T-helper 17 cell (primary cell): ENCODE measurements around the gene BPIFB2. TPM values are rescaled to one million over a fixed set of nuclear protein-coding genes. Genes with fewer than 3 reads are reported as not detected.
"Not testable (repeated sequence)": the region's sequence is repeated elsewhere in the genome, so short reads cannot be mapped to it uniquely, and the experiment has no call there.

Source experiments
- ATAC-seq: fragments of 150-1000 bp; cut with Tn5 transposase; 2 replicates; pipeline ENCODE4 v1.10.0; 2021; ENCODE audit warnings: mild to moderate bottlenecking, moderate library complexity
- DNase-seq, 3 donors: peaks; one replicate each; pipeline versions ENCODE4 v3.0.0 to v3.0.0-alpha.2; 2020 to 2021
- H3K9me3 ChIP-seq: one replicate; pipeline ENCODE4 v1.7.0; 2013; ENCODE audit warnings: low read length, mild to moderate bottlenecking; ENCODE audit not compliant: control insufficient read depth, poor library complexity, severe bottlenecking
- H3K27ac Mint-ChIP-seq: one replicate; pipeline ENCODE4 v1.8.0; 2022; ENCODE audit warnings: mild to moderate bottlenecking, moderate library complexity, mixed read lengths
- H3K27me3 Mint-ChIP-seq: one replicate; pipeline ENCODE4 v1.8.0; 2022; ENCODE audit warnings: mixed read lengths
- H3K36me3 Mint-ChIP-seq: one replicate; pipeline ENCODE4 v1.8.0; 2022; ENCODE audit warnings: low read depth, mixed read lengths
- H3K4me1 Mint-ChIP-seq: one replicate; pipeline ENCODE4 v1.8.0; 2022; ENCODE audit warnings: mild to moderate bottlenecking, mixed read lengths
- H3K4me3 Mint-ChIP-seq: one replicate; pipeline ENCODE4 v1.8.0; 2022; ENCODE audit warnings: mild to moderate bottlenecking, moderate library complexity, mixed read lengths
- total RNA-seq, 4 donors: library from RNA in 2 of 4; stranded (reverse) in 2 of 4; gene quantifications; one replicate each; pipeline ENCODE4 v1.2.3 and lab custom pipeline; 2022 to 2026

BPIFB2 gene
- not detected for total RNA-seq
- total RNA-seq (lab: John Stamatoyannopoulos, UW) = 0 reads per million in 2 donors

- DNase-seq = no peak
- H3K9me3 ChIP-seq = no peaks in the 10 kb centered on the region
- H3K27me3 Mint-ChIP-seq = no peaks in the 10 kb centered on the region
- peak within 1 kb of the TSS; percentile 12 for H3K27ac Mint-ChIP-seq
- H3K4me3 Mint-ChIP-seq = no peak within 1 kb of the TSS
- ATAC-seq = no peak
- H3K4me1 Mint-ChIP-seq = peaks cover 5% of the 10 kb centered on the region
- no peaks in the 10 kb centered on the region for H3K36me3 Mint-ChIP-seq
Measured at GRCh38 chr20:33007376-33008335, at the start of gene BPIFB2. Gene BPIFB2 (plus strand): TSS chr20:33007704. CDS start chr20:33008575, 871 bp downstream.

GRCh38 chr20:32958574-32958973 is 48.9 kb upstream of the BPIFB2 start:
- H3K36me3 Mint-ChIP-seq = peaks cover 3% of the 10 kb centered on the region
- DNase-seq (no peak), ATAC-seq (no peak)
- peaks cover 8% of the 10 kb centered on the region for H3K9me3 ChIP-seq
- H3K27me3 Mint-ChIP-seq = no peaks in the 10 kb centered on the region
- peaks cover 17% of the 10 kb centered on the region for H3K4me1 Mint-ChIP-seq
- no peak overlapping the region for H3K27ac Mint-ChIP-seq
- H3K4me3 Mint-ChIP-seq = no peak overlapping the region

GRCh38 chr20:32959351-32960221 is 47.9 kb upstream of the BPIFB2 start:
- Mint-ChIP-seq H3K4me3 (no peak overlapping the region), H3K36me3 (peaks cover 3% of the 10 kb centered on the region), H3K27me3 (no peaks in the 10 kb centered on the region), H3K27ac (no peak overlapping the region), H3K4me1 (peaks cover 22% of the 10 kb centered on the region)
- ATAC-seq = no peak
- H3K9me3 ChIP-seq = peaks cover 8% of the 10 kb centered on the region
- no peak for DNase-seq

DNA sequence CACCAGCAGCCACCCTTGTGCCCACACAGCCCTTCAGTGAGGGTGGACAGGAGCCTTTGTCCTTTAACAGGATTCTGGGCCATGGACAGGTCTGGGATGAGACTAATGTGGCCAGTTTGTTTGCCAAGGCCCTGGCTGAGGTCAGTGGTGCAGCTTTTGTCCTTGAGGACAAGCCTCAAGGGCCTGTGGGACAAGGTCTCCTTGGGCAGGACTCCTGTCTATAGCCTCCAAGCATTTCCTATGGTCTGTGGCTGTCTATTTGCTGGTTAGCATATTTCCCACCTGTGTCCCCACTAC is 47.3 kb upstream of the BPIFB2 start:
- no peak for ATAC-seq
- DNase-seq = no peak
- Mint-ChIP-seq H3K27me3 (no peaks in the 10 kb centered on the region), H3K36me3 (peaks cover 3% of the 10 kb centered on the region), H3K4me1 (peaks cover 24% of the 10 kb centered on the region), H3K27ac (no peak overlapping the region), H3K4me3 (no peak overlapping the region)
- peaks cover 8% of the 10 kb centered on the region for H3K9me3 ChIP-seq

- Mint-ChIP-seq H3K27ac (no peak overlapping the region), H3K4me1 (peaks cover 28% of the 10 kb centered on the region), H3K27me3 (no peaks in the 10 kb centered on the region), H3K4me3 (no peak overlapping the region), H3K36me3 (peaks cover 3% of the 10 kb centered on the region)
- ATAC-seq (no peak), DNase-seq (no peak)
- peaks cover 8% of the 10 kb centered on the region for H3K9me3 ChIP-seq
Measured at GRCh38 chr20:32960849-32961731, 46.4 kb upstream of the BPIFB2 start.

DNA sequence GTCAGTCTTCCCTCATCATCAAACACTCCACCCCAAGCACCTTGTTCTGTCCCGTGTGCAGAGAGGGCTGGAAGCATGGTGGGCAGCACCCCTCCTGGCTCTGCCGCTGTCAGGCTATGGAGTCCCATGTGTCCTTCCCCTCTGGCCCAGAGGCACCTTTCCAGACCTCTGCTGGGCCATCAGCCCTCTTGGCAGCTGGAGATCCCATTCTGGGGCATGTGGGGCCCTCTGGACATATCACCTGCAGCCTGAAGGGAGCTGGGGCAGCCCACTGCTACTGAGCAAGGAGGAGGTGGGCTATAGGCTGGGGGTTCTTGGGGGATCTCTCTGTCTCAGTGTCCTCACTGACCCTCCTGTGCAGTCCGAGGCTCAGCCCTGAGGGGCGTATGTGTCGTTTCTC is 45.5 kb upstream of the BPIFB2 start:
- peak overlapping the region; percentile 85 for H3K27ac Mint-ChIP-seq
- H3K36me3 Mint-ChIP-seq = no peaks in the 10 kb centered on the region
- peaks cover 33% of the 10 kb centered on the region for H3K4me1 Mint-ChIP-seq
- ATAC-seq = no peak
- no peaks in the 10 kb centered on the region for H3K27me3 Mint-ChIP-seq
- no peak overlapping the region for H3K4me3 Mint-ChIP-seq
- no peak for DNase-seq
- peaks cover 4% of the 10 kb centered on the region for H3K9me3 ChIP-seq

- H3K36me3 Mint-ChIP-seq, ATAC-seq, H3K4me3 Mint-ChIP-seq, H3K9me3 ChIP-seq, H3K27me3 Mint-ChIP-seq, DNase-seq: not testable (repeated sequence)
- Mint-ChIP-seq H3K4me1 (peaks cover 38% of the 10 kb centered on the region), H3K27ac (peak overlapping the region; percentile 85)
Measured at GRCh38 chr20:32962646-32963045, 44.9 kb upstream of the BPIFB2 start.

DNA sequence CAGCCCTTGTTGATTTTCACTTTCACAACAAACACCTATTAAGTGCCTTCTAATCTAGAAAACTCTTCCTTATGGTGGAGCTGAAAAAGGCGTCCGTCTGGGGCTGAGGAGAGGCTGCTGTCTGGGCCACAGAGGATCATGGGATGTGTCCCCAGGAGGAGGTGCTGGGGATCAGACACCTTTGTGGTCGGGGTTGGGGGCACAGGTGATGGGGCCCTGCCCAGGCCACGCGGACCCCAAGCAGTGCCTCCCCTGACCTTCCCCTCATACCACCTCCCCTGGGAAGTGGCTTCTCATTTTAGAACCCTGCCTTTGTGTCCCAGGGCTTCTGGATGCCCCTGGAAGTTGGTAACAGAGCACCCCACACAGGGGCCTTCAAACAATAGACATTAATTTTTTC is 44.3 kb upstream of the BPIFB2 start:
- ATAC-seq (no peak), DNase-seq (no peak)
- peak overlapping the region; percentile 85 for H3K27ac Mint-ChIP-seq
- H3K4me3 Mint-ChIP-seq = no peak overlapping the region
- peaks cover 44% of the 10 kb centered on the region for H3K4me1 Mint-ChIP-seq
- H3K27me3 Mint-ChIP-seq = no peaks in the 10 kb centered on the region
- no peaks in the 10 kb centered on the region for H3K36me3 Mint-ChIP-seq
- H3K9me3 ChIP-seq = no peaks in the 10 kb centered on the region

GRCh38 chr20:32964575-32964974 is 42.9 kb upstream of the BPIFB2 start:
- H3K4me1 Mint-ChIP-seq = peaks cover 56% of the 10 kb centered on the region

GRCh38 chr20:32965115-32965514 is 42.4 kb upstream of the BPIFB2 start:
- no peak overlapping the region for H3K27ac Mint-ChIP-seq
- H3K4me1 Mint-ChIP-seq = peaks cover 62% of the 10 kb centered on the region
- H3K9me3 ChIP-seq = no peaks in the 10 kb centered on the region
- DNase-seq = no peak
- peak overlapping the region; percentile 76 for H3K4me3 Mint-ChIP-seq
- H3K27me3 Mint-ChIP-seq = no peaks in the 10 kb centered on the region
- ATAC-seq = no peak
- H3K36me3 Mint-ChIP-seq = no peaks in the 10 kb centered on the region

More at GRCh38 chr20:32964575-32964974, 42.9 kb upstream of the BPIFB2 start:
- no peaks in the 10 kb centered on the region for H3K9me3 ChIP-seq
- Mint-ChIP-seq H3K36me3 (no peaks in the 10 kb centered on the region), H3K4me3 (no peak overlapping the region), H3K27me3 (no peaks in the 10 kb centered on the region), H3K27ac (no peak overlapping the region)
- ATAC-seq = no peak
- DNase-seq = no peak

- H3K4me3 Mint-ChIP-seq = peak overlapping the region; percentile 76
- ATAC-seq (peak; percentile 20), DNase-seq (peak in 1 of 3 donors; percentile 33)
- no peak overlapping the region for H3K27ac Mint-ChIP-seq
- H3K27me3 Mint-ChIP-seq = no peaks in the 10 kb centered on the region
- peaks cover 64% of the 10 kb centered on the region for H3K4me1 Mint-ChIP-seq
- H3K36me3 Mint-ChIP-seq = no peaks in the 10 kb centered on the region
- H3K9me3 ChIP-seq = no peaks in the 10 kb centered on the region
Measured at GRCh38 chr20:32965581-32966373, 41.7 kb upstream of the BPIFB2 start.

- H3K27ac Mint-ChIP-seq = no peak overlapping the region
- peak overlapping the region; percentile 50 for H3K4me3 Mint-ChIP-seq
- no peaks in the 10 kb centered on the region for H3K27me3 Mint-ChIP-seq
- ATAC-seq = no peak
- no peak for DNase-seq
- H3K36me3 Mint-ChIP-seq = no peaks in the 10 kb centered on the region
- H3K4me1 Mint-ChIP-seq = peaks cover 62% of the 10 kb centered on the region
- H3K9me3 ChIP-seq = no peaks in the 10 kb centered on the region
Measured at GRCh38 chr20:32966382-32966781, 41.1 kb upstream of the BPIFB2 start.
